Measurements from ENCODE around the gene LZTS3. TPM values are rescaled to one million over a fixed set of nuclear protein-coding genes. Genes with fewer than 3 reads are reported as not detected.

LZTS3 gene
- total RNA-seq, 2 experiments from 2014 or later, result 0.41 to 0.70 TPM

GRCh38 chr20:3168079-3168828, 5.1 kb downstream of the LZTS3 start:
- Mint-ChIP-seq H3K36me3 (no peaks in the 10 kb centered on the region), H3K4me1 (peaks cover 3% of the 10 kb centered on the region), H3K27me3 (peaks cover 48% of the 10 kb centered on the region), H3K27ac (no peak overlapping the region), H3K9me3 (ENCODE audit: low read depth) (no peaks in the 10 kb centered on the region), H3K4me3 (no peak overlapping the region)
- DNase-seq (no peak), ATAC-seq (no peak)
- CTCF ChIA-PET, result no interaction called here

- H3K4me3 Mint-ChIP-seq, result no peak overlapping the region
- no peak for DNase-seq
- no peak for ATAC-seq
- peaks cover 2% of the 10 kb centered on the region for H3K4me1 Mint-ChIP-seq
- no peak overlapping the region for H3K27ac Mint-ChIP-seq
- no peaks in the 10 kb centered on the region for H3K36me3 Mint-ChIP-seq
- H3K27me3 Mint-ChIP-seq, result peaks cover 48% of the 10 kb centered on the region
- CTCF ChIA-PET, result no interaction called here
- H3K9me3 Mint-ChIP-seq (ENCODE audit: low read depth), result no peaks in the 10 kb centered on the region
These were observed 5.6 kb downstream of the LZTS3 start for GRCh38 chr20:3167738-3168078.

- H3K4me3 Mint-ChIP-seq, result no peak overlapping the region
- H3K4me1 Mint-ChIP-seq, result no peaks in the 10 kb centered on the region
- CTCF ChIA-PET, result no interaction called here
- no peak for DNase-seq
- peaks cover 40% of the 10 kb centered on the region for H3K27me3 Mint-ChIP-seq
- H3K27ac Mint-ChIP-seq, result no peak overlapping the region
- no peak for ATAC-seq
- H3K9me3 Mint-ChIP-seq (ENCODE audit: low read depth), result no peaks in the 10 kb centered on the region
- no peaks in the 10 kb centered on the region for H3K36me3 Mint-ChIP-seq
These were observed 6.4 kb downstream of the LZTS3 start for GRCh38 chr20:3166913-3167342.

- no peak overlapping the region for H3K27ac Mint-ChIP-seq
- DNase-seq, result no peak
- CTCF ChIA-PET, result interaction anchor here (1.0 kb wide), 1 partner anchor 10 kb away, joined by 3 read pairs; no protein-coding TSS in a partner anchor
- ATAC-seq, result no peak
- peaks cover 35% of the 10 kb centered on the region for H3K27me3 Mint-ChIP-seq
- H3K9me3 Mint-ChIP-seq (ENCODE audit: low read depth), result no peaks in the 10 kb centered on the region
- H3K4me3 Mint-ChIP-seq, result no peak overlapping the region
- no peaks in the 10 kb centered on the region for H3K4me1 Mint-ChIP-seq
- no peaks in the 10 kb centered on the region for H3K36me3 Mint-ChIP-seq
These were observed 6.9 kb downstream of the LZTS3 start for GRCh38 chr20:3166338-3166912.

GRCh38 chr20:3165473-3166337, 7.6 kb downstream of the LZTS3 start:
- H3K4me1 Mint-ChIP-seq, result no peaks in the 10 kb centered on the region
- DNase-seq, result no peak
- no peak overlapping the region for H3K27ac Mint-ChIP-seq
- CTCF ChIA-PET, result interaction anchor here (1.0 kb wide), 1 partner anchor 11 kb away, joined by 3 read pairs; no protein-coding TSS in a partner anchor
- no peak for ATAC-seq
- no peak overlapping the region for H3K4me3 Mint-ChIP-seq
- no peaks in the 10 kb centered on the region for H3K36me3 Mint-ChIP-seq
- peaks cover 28% of the 10 kb centered on the region for H3K27me3 Mint-ChIP-seq
- H3K9me3 Mint-ChIP-seq (ENCODE audit: low read depth), result no peaks in the 10 kb centered on the region

GRCh38 chr20:3164763-3165410, 8.5 kb downstream of the LZTS3 start:
- Mint-ChIP-seq H3K9me3 (ENCODE audit: low read depth) (no peaks in the 10 kb centered on the region), H3K4me3 (no peak overlapping the region), H3K27ac (no peak overlapping the region), H3K4me1 (peaks cover 2% of the 10 kb centered on the region), H3K27me3 (peaks cover 23% of the 10 kb centered on the region), H3K36me3 (no peaks in the 10 kb centered on the region)
- no peak for DNase-seq
- CTCF ChIA-PET, result interaction anchor here (1.0 kb wide), 1 partner anchor 12 kb away, joined by 3 read pairs; no protein-coding TSS in a partner anchor
- ATAC-seq, result no peak

GRCh38 chr20:3164043-3164762, 9.1 kb downstream of the LZTS3 start:
- CTCF ChIA-PET, result no interaction called here
- H3K4me3 Mint-ChIP-seq, result no peak overlapping the region
- peaks cover 4% of the 10 kb centered on the region for H3K4me1 Mint-ChIP-seq
- no peaks in the 10 kb centered on the region for H3K9me3 Mint-ChIP-seq (ENCODE audit: low read depth)
- peaks cover 19% of the 10 kb centered on the region for H3K27me3 Mint-ChIP-seq
- DNase-seq, result no peak
- H3K27ac Mint-ChIP-seq, result no peak overlapping the region
- H3K36me3 Mint-ChIP-seq, result peaks cover 4% of the 10 kb centered on the region
- ATAC-seq, result no peak

GRCh38 chr20:3163099-3164042, 10.0 kb downstream of the LZTS3 start:
- H3K4me1 Mint-ChIP-seq, result peaks cover 11% of the 10 kb centered on the region
- H3K36me3 Mint-ChIP-seq, result peaks cover 7% of the 10 kb centered on the region
- H3K27ac Mint-ChIP-seq, result no peak overlapping the region
- CTCF ChIA-PET, result no interaction called here
- no peaks in the 10 kb centered on the region for H3K9me3 Mint-ChIP-seq (ENCODE audit: low read depth)
- H3K4me3 Mint-ChIP-seq, result no peak overlapping the region
- DNase-seq, result no peak
- ATAC-seq, result no peak
- H3K27me3 Mint-ChIP-seq, result peaks cover 10% of the 10 kb centered on the region

GRCh38 chr20:3162080-3162611, 11.2 kb downstream of the LZTS3 start:
- DNase-seq (no peak), ATAC-seq (no peak)
- H3K4me3 Mint-ChIP-seq, result no peak overlapping the region
- CTCF ChIA-PET, result interaction anchor here (1.7 kb wide), 1 partner anchor 9 kb away, joined by 9 read pairs; no protein-coding TSS in a partner anchor
- no peak overlapping the region for H3K27ac Mint-ChIP-seq
- H3K9me3 Mint-ChIP-seq (ENCODE audit: low read depth), result no peaks in the 10 kb centered on the region
- H3K36me3 Mint-ChIP-seq, result peaks cover 11% of the 10 kb centered on the region
- H3K27me3 Mint-ChIP-seq, result peaks cover 3% of the 10 kb centered on the region
- H3K4me1 Mint-ChIP-seq, result peaks cover 22% of the 10 kb centered on the region

- no peaks in the 10 kb centered on the region for H3K9me3 Mint-ChIP-seq (ENCODE audit: low read depth)
- peak overlapping the region; percentile 43 for H3K27ac Mint-ChIP-seq
- H3K4me3 Mint-ChIP-seq, result peak overlapping the region; percentile 39
- peaks cover 29% of the 10 kb centered on the region for H3K4me1 Mint-ChIP-seq
- ATAC-seq, result no peak
- DNase-seq, result no peak
- peaks cover 14% of the 10 kb centered on the region for H3K36me3 Mint-ChIP-seq
- CTCF ChIA-PET, result interaction anchor here (0.8 to 1.7 kb wide), 3 partner anchors 10 to 509 kb away, joined by 3 to 9 read pairs (median 3); no protein-coding TSS in a partner anchor
- H3K27me3 Mint-ChIP-seq, result peaks cover 2% of the 10 kb centered on the region
These were observed 11.9 kb downstream of the LZTS3 start for GRCh38 chr20:3161316-3162079.

GRCh38 chr20:3160418-3160817, 12.9 kb downstream of the LZTS3 start:
- H3K4me1 Mint-ChIP-seq, result peaks cover 38% of the 10 kb centered on the region
- H3K9me3 Mint-ChIP-seq (ENCODE audit: low read depth), result no peaks in the 10 kb centered on the region
- ATAC-seq, result no peak
- H3K36me3 Mint-ChIP-seq, result peaks cover 20% of the 10 kb centered on the region
- H3K4me3 Mint-ChIP-seq, result no peak overlapping the region
- CTCF ChIA-PET, result interaction anchor here (0.6 to 0.8 kb wide), 3 partner anchors 28 to 1693 kb away, joined by 3 read pairs; no protein-coding TSS in a partner anchor
- no peaks in the 10 kb centered on the region for H3K27me3 Mint-ChIP-seq
- peak overlapping the region; percentile 4 for H3K27ac Mint-ChIP-seq
- DNase-seq, result no peak
